ENCODE data around the gene CFAP221. TPM values are rescaled to one million over a fixed set of nuclear protein-coding genes. Genes with fewer than 3 reads are reported as not detected.

Gene CFAP221
- total RNA-seq = 0.19 TPM in 1 of 2 replicates, not detected in the other

GRCh38 chr2:119544075-119544938 is at the start of gene CFAP221:
TSS of gene CFAP221 (plus strand) at chr2:119544449. CDS start at chr2:119546132, 1,683 bp downstream.

GRCh38 chr2:119523952-119524694 is 20.1 kb upstream of the CFAP221 start, which contains the start of gene SCTR:
TSS of gene SCTR (minus strand) at chr2:119524483. CDS start at chr2:119524226, 257 bp downstream.

Other genes with a start within 250 kb of the CFAP221 start
- gene C2orf76, start 177.6 kb upstream of the CFAP221 start, total RNA-seq = 8.2 and 9.3 TPM in 2 replicates
- gene DBI, start 177.5 kb upstream of the CFAP221 start, total RNA-seq = 77.4 and 83.5 TPM in 2 replicates
- 0.94 and 1.3 TPM in 2 replicates for gene TMEM37, start 112.6 kb upstream of the CFAP221 start, total RNA-seq
- not detected in 2 replicates for gene SCTR, start 20.0 kb upstream of the CFAP221 start, total RNA-seq
- 9.0 and 9.4 TPM in 2 replicates for gene TMEM177, start 134.8 kb downstream of the CFAP221 start, total RNA-seq
- 39.3 and 49.1 TPM in 2 replicates for gene PTPN4, start 215.5 kb downstream of the CFAP221 start, total RNA-seq